HG03354 (cell line): ENCODE measurements around the gene LAMA1.

Source experiments
- ATAC-seq: cut with Tn5 transposase; IDR thresholded peaks from one replicate; pipeline ENCODE4 v1.9.1; 2021; ENCODE audit warnings: mild to moderate bottlenecking; ENCODE audit not compliant: unreplicated experiment, poor library complexity, severe bottlenecking

Gene LAMA1

DNA sequence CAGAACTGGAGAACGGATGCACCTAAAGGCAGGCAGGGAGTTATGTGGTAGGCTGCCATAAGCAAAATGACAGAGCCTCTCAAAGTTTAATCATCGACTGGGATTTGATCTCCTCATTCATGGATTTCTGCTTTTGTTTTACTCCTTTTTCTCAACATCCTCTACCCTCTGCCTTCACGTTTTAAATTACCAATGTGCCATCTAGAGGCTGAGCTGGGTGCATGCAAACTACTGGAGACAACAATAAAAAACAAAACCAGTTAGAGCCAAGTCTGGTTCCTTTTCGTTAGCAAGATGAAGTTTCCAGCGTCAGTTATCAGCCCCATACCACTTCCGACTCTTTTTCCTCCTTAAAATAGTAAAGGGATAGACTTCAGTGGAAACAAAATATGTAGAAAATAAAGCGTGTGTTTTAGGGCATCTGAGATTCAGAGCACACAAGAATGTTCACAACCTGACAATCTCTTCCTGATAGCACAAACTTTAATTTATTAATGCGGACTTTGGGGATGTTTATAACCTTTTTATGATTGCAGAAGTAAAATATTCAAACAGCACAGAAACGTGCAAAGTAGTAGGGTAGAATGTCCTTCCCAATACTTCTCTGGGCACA lies 117.0 kb downstream of the LAMA1 start:
- no peak for ATAC-seq

DNA sequence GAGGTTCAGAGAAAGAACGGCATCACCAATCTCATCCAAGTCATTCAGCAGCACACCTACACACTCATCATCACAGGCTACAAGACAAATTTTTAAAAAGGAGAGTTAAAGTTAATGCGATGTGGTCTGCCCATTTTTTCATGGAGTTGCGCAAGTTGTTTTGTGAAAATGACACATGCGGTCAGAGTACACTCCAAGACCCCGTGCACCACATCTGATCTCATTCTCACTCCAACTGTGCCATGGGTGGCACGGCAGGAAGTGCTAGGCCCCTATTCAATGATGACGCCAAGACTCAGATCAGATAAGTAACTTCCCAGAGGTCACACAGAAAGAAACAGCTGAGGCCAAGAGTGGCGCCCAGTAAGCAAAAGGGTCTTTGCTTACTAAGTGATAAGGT lies 119.8 kb downstream of the LAMA1 start:
- no peak for ATAC-seq

GRCh38 chr18:6994771-6995430 lies 122.7 kb downstream of the LAMA1 start:
- ATAC-seq, result no peak

DNA sequence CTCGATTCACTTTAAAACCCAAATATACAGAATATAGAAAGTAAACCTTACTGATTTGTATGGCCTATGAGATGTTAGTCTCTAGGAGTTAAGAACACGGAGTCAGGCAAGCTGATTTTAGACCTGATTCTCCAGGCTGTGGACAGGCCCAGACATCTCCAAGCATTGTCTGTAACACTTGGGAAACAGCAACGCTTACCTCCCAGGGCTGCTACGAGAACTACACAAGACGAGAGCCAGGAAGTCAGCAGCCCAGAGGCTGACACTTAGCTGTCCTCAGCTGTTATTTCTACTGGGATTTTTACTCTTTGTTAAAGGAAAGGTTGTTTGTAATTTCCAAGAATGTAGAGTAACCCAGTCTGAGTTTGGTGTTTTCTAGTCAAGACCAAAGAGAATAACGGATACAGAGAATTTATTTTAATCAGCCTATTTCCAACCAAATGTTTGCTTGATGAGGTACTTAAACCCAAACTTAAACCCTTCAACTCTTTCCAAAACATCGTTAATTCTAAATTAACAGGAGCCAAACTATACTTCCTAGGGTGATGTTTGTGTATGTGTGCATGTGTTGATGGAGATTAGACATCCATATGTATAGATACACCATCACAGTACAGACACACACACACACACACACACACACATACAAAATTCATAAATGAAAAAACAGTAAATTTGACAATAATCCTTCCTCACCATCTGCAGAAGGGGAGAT lies 123.4 kb downstream of the LAMA1 start:
- ATAC-seq, result no peak

GRCh38 chr18:6992761-6993160 lies 124.8 kb downstream of the LAMA1 start:
- no peak for ATAC-seq

- ATAC-seq, result no peak
Observed at GRCh38 chr18:6983366-6983765, 134.2 kb downstream of the LAMA1 start.

DNA sequence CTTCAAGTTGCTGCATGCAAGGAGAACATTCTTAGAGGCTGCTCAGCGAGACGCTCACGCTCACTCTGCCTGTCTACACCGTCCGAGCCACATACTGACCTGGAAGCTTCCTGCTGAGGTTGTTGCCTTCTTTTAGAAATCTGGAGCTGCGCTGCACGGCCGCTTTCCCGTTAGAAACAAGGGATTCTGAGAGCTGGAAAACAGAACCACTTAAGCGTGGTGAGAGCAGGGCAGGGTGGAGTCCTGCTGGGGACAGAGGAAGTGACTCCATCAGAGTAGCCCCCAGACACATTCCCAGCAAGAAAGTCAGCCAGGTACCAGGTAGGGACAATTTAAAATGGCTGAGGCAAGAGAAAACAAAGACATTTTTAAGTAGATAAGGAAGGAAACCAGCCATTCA lies 135.2 kb downstream of the LAMA1 start:
- no peak for ATAC-seq

GRCh38 chr18:6980363-6980762 lies 137.2 kb downstream of the LAMA1 start:
- ATAC-seq, result no peak

GRCh38 chr18:6979954-6980353 lies 137.6 kb downstream of the LAMA1 start:
- ATAC-seq, result no peak

DNA sequence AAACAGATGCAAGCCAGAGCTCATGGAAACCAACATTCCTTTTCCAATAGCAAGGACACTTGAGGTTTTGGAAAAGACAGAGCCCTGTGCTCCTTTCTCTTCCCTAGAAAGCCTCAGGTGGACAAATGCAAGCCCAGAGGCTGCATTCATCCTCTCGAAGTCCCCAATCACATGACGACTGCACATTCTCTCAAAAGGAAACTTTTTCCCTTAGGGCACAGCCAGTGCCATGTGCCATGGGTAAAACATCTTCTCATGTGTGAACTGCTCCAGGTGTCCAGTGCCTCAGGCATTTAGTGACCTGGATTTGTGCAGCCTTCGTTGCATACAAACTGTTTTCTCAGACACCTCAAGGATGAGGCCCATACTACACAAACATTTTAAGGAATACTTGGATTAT lies 140.7 kb downstream of the LAMA1 start:
- no peak for ATAC-seq

GRCh38 chr18:6975084-6975483 lies 142.5 kb downstream of the LAMA1 start:
- ATAC-seq, result no peak

GRCh38 chr18:6971823-6972478 lies 145.6 kb downstream of the LAMA1 start:
- no peak for ATAC-seq

GRCh38 chr18:6963452-6964097 lies 154.0 kb downstream of the LAMA1 start:
- no peak for ATAC-seq

DNA sequence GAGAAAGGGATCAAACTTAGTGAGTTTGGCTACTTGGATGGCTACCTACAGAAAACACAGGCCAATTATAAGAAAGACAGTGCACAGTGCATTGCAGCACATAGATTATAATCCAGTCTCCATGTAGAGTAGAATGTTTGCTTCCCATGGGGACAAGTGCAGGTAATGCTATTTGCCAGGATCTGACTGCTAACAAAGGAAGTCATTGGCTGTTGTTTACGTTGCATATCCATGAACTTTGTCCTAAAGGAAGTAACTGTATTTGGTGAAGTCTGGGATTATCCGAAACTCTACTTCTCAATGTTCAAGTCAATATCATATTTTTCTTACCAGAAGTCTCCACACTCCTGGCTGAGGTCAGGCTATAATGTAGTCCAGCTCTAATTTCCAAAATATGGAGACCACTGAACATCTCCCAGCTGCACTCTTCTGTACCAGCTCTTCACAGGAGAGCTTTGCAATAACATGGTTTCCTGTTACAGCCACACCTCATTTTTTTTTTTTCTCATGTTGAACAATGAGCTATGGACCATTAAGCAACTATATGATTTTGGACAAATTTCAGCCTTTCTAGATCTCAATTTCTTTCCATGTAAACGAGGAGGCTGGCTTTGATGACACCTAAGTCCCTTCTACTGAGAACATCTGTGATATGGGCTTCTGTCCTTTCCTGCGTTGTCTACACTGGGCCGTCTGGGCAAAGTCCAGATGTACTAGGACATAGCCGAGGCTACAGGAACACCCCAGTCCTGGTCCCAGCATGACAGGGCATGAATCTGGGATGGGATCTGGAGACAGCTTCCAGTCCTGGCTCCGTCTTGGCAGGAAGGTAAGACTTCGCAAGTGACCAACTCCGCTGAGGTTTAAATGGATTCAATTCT lies 154.8 kb downstream of the LAMA1 start:
- ATAC-seq, result no peak

GRCh38 chr18:6961331-6961730 lies 156.3 kb downstream of the LAMA1 start:
- no peak for ATAC-seq

DNA sequence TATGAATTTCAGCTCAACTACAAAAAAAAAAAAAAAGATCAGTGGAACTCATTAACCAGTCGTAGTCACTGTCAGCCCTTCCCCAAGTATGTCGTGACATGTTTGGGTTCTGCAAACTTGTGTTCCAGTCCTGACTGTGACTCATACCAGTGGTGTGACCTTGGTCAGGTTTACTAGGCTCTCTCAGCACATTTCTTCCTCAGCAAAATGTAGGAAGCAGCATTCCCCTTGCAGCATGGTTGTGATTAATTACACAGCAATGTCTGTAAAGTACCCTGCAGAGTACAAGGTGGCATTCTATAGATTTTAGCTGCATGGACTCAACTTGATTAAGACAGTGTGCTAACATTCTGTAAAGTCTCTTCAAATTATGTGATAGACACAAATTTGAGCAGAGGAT lies 156.9 kb downstream of the LAMA1 start:
- no peak for ATAC-seq

GRCh38 chr18:6960124-6960523 lies 157.5 kb downstream of the LAMA1 start:
- no peak for ATAC-seq

DNA sequence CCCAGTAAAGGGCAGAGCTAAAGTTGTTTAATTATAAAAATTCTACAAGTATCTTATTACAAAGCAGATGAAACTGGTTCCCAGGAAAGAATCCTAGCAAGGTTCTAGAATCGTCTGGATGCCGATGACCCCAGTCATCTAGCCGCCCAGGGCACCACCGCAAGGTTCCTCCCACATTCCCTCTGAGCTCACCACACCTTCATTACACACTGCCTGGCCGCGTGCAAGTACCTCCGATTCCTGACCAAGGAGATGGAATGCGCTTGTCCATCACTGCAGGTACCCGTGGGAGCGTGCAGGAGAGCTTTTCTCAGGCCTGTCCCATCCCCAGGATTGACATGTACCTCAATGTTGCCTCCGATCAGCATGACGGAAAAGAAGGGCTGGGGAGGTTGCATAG lies 158.5 kb downstream of the LAMA1 start:
- ATAC-seq, result no peak

DNA sequence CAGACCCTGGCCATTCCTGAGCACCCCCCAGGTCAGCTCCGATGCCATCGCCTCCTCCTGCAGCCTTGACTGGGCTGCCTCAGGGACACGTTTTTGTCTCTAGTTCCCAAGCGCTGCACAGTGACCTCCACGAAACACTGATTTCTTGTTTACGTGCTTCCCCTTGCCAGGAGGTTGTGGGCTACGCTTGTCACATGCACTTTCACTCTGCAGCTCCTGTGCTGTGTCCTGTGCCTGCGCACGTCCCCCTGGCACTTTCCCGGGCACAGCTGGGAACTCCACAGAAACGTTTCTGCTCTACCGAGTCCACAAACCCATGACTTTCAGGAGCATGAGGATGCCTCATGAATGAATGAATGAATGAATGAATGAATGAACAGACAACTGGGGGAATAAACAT lies 160.6 kb downstream of the LAMA1 start:
- ATAC-seq, result no peak
